GM21423 (cell line): ENCODE results near the gene MIA3.
"Not testable (repeated sequence)": the region's sequence is repeated elsewhere in the genome, so short reads cannot be mapped to it uniquely, and the experiment has no call there.

Experiments used
- ATAC-seq: cut with Tn5 transposase; IDR thresholded peaks from one replicate; pipeline ENCODE4 v1.9.1; 2021; ENCODE audit warnings: mild to moderate bottlenecking, moderate library complexity; ENCODE audit not compliant: unreplicated experiment

MIA3 gene

DNA sequence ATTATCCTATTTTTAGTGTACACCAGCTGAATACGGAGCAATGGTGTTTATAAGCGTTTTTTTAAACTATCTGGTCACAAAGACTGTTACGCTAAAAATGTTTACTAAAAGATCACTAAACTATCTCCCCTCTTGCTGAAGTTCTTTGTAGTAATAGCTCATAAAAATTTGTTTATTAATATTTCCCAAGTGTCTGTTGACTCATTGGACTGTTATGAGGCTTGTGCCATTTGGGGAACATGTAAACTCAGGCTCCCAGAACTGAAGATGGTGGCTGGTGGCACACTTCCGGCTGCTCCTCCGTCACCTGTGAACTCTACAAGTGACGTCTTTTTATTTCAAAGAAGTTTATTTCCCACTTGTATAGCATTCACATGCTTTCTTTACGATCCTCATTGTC is 48.1 kb downstream of the MIA3 start:
- ATAC-seq = no peak

DNA sequence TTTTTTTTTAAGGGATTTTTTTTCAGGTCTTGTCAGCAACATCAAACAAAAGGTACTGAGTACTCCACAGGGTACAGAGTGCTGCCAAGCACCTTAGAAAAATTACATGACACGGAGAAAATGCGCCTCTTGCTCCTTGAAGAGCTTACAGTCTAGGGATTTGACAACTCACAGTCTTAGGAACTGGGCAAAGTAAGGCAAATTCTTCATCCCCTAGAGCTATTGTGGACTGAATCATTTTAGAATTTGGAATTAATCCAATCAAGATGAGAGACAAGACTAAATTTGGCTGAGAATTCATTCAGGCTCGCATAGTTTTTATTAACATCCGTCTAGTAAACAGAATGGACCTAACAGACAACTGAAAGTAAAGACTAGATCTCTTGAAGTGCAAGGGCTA is 50.3 kb downstream of the MIA3 start:
- not testable (repeated sequence) for ATAC-seq

DNA sequence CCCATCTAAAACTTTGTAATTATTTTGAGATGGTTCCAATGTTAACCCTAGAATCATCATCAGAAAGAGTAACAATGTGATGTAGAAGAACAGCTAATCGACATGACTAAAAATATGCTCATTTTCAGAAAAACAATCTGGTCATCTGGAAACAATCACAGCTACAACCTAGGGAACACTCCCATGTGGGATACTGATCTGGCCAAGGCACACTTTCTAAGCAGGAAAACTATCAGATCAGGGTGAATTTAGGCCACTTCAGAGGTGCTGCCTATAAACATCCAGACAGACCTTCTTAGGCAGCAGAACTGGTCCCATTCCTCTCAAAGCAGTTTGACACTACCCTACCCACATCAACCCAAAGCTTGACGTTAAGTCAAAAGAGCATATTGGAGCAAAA is 51.2 kb downstream of the MIA3 start:
- not testable (repeated sequence) for ATAC-seq

DNA sequence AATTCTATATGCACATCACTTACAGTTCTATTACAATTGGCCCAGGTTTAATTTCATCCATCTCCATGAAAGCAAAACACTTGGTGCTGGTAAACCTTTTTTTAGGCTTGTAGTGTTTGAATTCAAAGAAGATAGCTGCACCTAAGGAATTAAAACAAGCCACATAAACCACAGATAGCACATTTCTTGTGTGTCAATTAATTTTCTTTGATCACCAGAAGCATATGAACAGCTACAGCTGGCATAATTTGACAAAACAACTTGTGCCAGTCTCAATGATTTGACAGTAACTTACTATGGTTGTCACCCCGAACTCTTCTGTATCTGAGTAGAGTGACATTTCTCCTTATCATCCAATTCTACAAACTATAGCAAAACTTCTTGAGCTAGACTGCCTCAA is 52.2 kb downstream of the MIA3 start:
- no peak for ATAC-seq

DNA sequence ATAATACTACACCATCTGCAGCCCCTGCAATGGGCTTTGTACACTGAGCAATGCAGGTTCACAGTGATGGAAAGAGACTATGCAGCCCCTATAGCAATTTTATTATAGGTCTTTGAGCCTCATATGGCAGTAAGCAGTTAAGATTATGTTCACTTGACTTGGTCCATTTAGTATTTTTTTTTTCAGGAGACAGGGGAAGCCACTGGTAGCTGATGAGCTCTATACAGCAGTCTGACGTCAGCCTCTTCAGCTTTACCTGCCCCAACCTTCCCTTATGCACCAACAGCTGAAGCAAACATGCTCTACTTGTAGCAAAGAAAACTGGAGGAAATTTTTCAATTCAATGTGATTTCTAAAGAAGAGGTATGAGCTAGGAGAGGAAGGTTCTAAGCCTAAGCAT is 62.2 kb downstream of the MIA3 start:
- no peak for ATAC-seq

DNA sequence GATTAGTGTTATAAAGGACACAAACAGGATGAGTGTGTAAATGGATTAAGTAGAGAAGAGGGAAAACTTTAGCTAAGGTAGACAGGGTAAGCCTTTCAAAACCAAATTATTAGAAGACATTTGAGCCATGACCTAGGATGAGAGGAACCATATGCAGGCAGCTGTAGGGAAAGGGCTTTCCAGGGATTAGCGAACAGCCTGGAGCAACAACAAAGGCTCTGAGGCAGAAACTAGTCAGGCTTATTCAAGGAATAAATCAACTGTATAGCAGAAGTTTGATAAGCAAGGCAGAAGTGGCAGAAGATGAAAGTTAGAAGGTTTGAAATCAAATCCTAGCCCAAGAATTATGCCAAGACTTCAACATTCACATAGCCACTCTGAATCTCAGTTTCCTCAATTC is 73.1 kb downstream of the MIA3 start:
- ATAC-seq = no peak

DNA sequence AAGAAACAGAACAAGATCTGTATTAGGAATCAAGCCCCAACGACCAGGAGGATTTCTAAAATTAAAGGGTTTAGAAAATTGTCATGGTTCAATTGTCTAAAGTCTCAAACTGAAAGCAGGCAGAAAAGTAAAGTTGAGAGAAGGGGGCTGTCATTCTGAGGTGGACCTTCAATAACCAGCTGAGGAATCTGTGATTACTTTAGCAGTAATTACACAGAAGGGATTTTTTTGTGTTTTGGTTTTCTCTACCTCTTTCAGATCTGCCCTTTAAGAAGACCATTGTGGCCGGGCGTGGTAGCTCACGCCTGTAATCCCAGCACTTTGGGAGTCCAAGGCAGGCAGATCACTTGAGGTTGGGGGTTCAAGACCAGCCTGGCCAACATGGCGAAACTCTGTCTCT is 77.0 kb downstream of the MIA3 start:
- no peak for ATAC-seq

DNA sequence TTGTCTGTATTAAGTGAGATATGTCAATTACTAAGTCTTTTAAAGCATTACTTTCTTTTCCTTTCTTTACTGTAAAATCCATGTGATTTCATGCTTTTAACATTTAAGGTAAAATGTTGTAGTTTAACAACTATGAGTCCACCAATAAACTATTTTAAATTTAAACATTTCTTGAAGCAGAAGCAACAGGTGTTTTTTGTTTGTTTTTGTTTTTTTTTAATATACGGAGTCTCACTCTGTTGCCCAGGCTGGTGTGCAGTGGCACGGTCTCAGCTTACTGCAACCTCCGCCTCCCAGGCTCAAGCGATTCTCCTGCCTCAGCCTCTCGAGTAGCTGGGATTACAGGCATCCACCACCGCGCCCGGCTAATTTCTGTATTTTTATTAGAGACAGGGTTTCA is 78.8 kb downstream of the MIA3 start:
- no peak for ATAC-seq

DNA sequence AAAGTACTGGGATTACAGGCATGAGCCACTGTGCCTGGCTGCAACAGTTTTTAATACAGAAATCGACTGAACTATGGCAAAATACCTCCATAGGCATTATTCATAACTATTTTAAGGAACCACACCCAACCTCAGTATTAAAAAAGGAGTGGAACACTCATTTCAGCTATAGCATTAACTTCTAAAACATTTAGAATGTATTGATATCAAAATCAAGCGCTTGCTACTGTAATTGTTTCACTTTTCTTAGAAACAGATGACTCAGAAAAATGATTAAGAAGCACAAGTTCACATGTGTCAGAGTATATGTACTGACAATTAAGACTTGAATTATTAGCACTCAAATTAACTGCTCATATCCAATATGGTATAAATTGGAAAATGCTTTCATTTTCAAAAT is 79.3 kb downstream of the MIA3 start:
- ATAC-seq = no peak

DNA sequence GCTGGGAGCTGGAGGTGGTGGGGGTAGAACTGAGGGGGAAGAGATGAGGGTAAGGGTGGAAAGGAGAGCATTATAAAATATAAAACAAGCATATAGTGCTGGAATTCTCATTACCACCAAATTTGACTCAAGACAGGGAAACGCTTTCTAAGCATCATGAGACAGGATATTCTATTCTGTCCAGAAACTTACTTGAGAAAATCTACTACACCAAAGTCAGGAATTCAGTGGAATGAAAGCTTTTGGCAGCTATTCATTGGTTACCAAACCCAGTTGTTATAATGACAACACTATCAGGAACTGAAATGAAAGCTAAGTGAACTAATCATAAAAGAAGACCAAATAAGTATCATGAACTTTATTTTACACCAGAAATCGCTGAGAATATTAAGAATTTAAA is 79.9 kb downstream of the MIA3 start:
- no peak for ATAC-seq

DNA sequence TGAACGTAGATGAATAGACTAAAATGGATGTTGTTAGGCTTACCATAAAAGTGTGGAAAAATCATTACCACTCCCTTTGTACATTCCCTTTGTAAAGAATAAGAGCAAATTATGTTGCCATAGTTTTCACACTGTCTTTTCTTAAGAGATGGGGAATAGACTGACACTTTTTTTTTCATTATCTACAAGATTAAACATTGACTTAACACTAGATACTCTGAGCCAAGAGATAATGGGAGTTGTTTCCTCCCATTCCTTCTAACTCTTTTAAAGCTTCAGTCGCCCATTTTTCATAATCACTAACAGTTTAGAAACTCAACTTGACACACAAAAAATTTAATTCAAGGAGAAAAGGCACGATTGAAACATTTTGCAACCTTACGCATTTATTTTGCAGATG is 84.3 kb downstream of the MIA3 start:
- no peak for ATAC-seq

DNA sequence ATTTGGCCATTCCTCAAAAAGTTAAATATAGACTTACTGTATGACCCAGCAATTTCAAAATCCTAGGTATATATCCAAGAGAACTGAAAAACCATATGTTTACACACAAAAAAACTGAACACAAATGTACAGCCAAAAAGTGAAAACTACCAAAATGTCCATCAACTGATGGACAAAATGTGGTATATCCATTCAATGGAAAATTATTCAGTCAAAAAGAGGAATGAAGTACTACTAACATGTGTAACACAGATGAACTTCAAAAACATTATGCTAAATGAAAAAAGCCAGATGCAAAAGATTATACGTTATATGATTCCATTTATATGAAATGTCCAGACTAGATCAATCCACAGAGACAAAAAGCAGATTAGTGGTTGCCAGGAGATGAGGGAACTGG is 86.4 kb downstream of the MIA3 start:
- no peak for ATAC-seq

DNA sequence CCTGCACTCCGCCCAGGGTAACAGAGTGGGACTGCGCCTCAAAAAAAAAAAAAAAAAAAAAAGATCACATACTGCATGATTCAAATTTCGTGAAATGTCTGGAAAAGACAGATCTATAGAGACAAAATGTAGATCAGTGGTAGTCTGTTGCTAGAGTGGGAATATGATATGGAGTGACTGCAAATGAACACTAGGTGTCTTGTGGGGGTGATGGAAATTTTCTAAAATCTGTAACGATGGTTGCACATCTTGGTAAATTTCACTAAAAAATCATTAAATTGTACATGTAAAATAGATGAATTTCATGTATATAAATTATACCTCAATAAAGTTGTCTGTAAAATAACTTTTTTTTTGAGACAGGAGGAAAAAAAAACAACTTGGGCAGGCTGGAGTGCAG is 88.9 kb downstream of the MIA3 start:
- no peak for ATAC-seq

DNA sequence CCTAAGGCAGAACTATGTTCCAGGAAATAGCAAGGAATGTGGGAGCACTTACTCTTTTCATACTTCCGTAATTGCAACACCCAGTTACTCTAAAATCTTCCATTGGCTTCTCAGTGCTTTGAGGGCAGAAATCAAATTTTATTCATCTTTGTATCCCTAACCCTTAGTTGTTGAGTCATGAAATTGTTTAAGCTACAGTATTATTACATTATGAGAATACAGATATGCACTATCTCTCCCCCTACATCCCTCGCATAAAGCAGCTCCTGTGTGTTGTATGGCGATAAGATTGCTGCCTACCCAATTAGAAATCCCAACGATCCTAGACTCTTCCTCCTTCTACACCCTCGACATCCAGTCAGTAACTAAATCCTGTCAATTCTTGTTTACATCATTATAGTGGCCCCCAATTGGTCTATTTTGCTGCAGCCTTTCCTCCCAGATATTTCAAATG is 91.8 kb downstream of the MIA3 start:
- ATAC-seq = no peak

DNA sequence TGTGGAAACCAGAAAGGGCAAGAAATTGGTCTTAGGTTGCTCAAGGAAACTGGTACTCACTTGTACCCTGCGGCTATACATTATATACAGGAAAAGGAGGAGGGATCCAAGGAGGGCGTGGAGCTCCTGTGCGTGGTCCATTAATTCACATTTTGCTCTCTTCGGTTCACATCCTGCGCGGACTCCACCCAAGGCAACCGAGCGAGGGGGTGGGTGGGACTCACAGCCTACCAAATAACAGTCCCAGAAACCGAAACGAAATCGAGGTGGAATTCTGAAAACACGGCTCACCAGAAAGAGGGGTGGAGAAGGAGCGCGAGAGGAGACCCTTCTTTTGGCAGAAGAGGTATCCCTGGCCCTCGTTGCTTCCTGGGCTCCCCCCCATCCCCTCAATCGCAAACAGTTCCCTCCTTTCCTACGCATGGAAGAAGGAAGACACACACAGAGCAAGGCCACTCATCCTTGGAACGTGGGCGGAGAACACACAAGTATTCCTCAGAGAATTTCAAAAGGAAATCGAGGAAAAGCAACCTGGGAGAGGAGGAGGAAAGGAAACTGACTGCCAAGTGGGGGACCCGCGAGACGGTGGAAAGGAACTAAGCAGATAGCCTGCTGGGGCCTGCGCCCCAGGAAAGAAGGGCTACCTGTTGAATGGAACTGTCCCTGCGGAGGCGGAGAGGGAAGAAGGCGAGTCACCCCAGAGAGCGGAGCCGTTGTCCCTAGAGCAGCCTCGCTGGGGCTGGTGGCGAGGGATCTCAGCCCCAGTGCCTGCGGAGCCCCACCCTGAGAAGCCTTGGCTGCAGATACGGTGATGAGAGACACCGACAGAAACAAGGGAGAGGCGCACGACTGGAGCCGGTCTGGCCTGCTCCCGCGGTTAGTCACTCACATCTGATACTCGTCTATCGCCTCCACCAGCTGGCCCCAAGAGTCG is 93.7 kb downstream of the MIA3 start:
- ATAC-seq = peak; percentile 30

DNA sequence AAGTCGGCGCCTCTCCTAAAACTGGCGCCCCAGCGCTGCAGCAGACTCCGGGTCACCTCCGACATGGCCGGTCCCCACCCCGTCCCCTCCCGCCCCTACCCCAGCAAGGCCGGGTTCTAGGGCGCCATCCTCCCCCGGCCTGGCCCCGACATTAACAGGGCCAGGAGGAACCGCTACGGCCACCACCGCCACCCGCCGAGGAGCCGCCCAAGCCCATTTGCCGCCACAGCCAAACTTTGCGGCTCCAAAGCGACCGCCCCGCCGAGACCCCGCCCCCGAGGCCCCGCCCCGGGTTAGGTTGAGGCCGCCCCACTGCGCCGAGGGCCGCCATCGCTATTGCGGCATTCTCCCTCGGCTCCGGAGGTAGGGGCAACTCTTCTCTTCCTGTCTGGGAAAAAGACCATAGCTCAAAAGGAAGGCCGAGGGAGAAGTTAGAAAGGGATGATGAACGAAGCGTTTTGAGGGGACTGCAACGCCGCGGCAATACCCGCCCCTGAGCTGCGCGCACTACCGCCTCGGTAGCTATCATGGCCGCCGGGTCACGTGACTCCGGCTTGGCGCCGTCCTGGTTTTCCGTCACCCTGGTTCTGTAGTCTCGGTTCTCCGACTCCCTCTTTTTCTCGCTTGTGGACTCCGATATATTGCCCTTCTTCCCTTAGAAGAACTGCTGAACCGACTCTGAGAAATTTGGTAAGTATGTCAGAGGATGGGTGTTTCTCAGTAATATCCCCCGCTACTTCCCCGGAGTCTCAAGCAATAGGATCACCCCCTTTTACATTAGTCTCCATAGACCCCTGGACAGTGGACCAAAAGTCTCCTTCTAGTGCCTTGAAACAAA is 94.6 kb downstream of the MIA3 start, which contains the start of the genes AIDA and BROX:
TSS of gene AIDA (minus strand) at position 239 of the 838 bp plus-strand sequence. CDS start at position 65, 174 bp downstream.
TSS of gene BROX (plus strand) at position 312 of the 838 bp plus-strand sequence. CDS start 3,136 bp downstream, outside the sequence.
- ATAC-seq = peak; percentile 72

DNA sequence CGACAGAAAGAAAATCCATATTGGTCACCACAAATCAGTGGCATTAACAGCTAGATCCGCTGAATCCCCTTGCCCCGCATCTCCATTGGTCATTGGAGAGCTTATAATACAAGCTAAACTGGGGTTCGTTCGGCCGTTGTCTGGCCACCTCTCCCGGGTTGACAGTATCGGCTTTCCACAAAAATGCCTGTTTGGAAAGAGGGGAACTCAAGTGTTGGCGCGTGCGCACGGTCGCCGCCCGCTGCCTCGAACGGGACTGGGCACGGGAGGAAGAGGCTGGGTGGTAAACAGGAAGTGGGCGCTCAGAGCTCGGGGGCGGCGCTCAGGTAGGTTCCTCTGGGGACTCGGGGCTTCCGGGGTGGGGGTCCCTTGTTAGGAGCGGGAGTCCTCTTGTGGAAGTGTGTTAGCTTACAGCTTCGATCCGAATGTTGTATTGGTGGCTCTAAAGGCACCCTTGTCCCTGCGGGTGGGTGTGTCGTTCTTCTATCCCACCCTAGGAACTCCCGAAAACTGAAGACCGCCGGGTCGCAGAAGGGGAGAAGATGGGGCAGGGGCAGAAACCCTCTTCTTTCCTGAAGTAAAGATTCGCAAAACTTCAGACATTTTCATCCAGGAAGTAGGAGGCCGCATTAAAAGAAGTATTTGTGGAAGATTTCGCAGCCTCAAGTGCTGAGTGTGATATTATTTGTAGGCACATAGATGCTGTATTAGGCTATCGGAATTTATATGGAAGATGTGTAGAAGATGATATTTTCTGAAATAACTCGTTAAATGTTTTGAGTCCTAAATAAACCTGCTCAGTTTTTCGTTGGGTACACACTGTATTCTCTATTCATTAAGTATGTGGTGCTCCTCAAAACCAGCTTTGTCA is 95.4 kb downstream of the MIA3 start:
- ATAC-seq = peak; percentile 67

DNA sequence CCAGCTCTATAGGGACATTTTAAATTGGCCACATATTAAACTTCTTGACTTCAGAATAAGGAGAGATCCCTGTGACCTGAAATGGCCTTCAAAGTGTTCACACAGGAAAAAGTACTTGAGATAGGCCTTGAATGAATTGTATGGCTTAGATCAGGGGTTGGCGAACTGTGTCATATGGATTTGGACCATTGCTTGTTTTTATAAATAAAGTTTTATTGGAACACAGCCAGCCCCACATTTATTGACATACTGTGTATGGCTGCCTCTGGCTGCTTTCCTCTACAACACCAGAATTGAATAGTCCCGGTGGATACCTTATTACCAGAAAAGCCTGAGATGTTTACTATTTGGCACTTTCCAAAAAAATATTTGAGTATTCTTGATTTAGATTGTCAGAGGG is 98.5 kb downstream of the MIA3 start:
- ATAC-seq = no peak
